Stimulated activated naive CD8-positive, alpha-beta T cell treated with anti-CD3 and anti-CD28 coated beads, Interleukin-15, Interleukin-2, amounts not matched to agents 100 ng/mL and 50 ng/mL, for 24 hours (primary cell): Measurements from ENCODE around the gene OR2C3.
"Not testable (repeated sequence)": the region's sequence is repeated elsewhere in the genome, so short reads cannot be mapped to it uniquely, and the experiment has no call there.

ENCODE experiments used
- H3K27ac Mint-ChIP-seq: one replicate; pipeline ENCODE4 v1.8.0; 2021; ENCODE audit warnings: mild to moderate bottlenecking, mixed read lengths
- H3K27me3 Mint-ChIP-seq: one replicate; pipeline ENCODE4 v1.8.0; 2021; ENCODE audit warnings: mixed read lengths
- H3K36me3 Mint-ChIP-seq: one replicate; pipeline ENCODE4 v1.8.0; 2021; ENCODE audit warnings: low read depth, mixed read lengths
- H3K4me1 Mint-ChIP-seq: one replicate; pipeline ENCODE4 v1.8.0; 2021; ENCODE audit warnings: low read depth, mixed read lengths
- H3K4me3 Mint-ChIP-seq: one replicate; pipeline ENCODE4 v1.8.0; 2021; ENCODE audit warnings: mild to moderate bottlenecking, mixed read lengths
- H3K9me3 Mint-ChIP-seq: one replicate; pipeline ENCODE4 v1.8.0; 2021; ENCODE audit warnings: mixed read lengths

Gene OR2C3

DNA sequence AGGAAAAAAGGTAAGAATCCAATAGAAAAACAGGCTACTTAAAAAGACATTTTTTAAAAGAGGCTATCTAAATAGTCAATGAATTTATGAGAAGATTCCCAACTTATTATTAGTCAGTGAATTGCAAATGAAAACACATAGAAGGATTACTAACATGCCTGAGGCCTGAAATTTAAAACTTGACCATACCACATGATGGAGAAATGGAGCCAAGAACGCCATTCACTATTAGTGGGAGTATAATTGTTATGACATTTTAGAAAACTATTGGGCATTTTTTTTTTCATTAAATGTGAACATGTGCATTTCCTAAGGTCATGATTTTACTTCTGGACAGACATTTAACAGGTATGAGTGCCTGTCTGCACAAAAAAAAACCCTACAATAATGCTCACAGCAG is 53.5 kb downstream of the OR2C3 start:
- Mint-ChIP-seq H3K4me3 (no peak overlapping the region), H3K9me3 (no peaks in the 10 kb centered on the region), H3K27me3 (peaks cover 3% of the 10 kb centered on the region), H3K27ac (no peak overlapping the region), H3K4me1 (no peaks in the 10 kb centered on the region), H3K36me3 (no peaks in the 10 kb centered on the region)

DNA sequence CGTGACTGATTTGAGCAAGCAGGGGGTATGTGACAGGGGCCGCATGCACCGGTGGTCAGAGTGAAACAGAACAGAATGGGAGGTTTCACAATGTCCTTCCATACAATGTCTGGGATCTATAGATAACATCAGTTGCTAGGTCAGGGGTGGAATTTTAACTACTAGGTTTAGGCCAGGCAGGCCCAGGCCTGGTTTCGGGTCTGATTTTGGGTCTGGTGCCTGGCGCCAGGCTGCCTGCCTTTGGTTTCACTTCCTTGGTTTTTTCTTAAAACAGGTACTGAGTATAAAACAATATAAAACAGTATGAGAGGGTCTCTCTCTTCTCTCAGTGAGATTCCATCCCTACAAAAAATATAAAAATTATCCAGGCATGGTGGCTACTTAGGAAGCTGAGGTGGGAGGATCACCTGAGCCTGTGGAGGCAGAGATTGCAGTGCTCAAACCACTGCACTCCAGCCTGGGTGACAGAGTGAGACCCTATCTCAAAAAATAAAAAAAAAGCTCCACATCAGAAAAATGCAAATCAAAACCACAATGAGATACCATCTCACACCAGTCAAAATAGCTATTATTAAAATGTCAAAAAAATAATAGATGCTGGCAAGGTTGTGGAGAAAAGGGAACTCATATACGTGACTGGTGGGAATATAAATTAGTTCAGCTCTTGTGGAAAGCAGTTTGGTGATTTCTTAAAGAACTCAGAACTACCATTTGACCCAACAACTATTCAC is 59.7 kb downstream of the OR2C3 start:
- H3K27me3 Mint-ChIP-seq, H3K4me3 Mint-ChIP-seq, H3K27ac Mint-ChIP-seq, H3K9me3 Mint-ChIP-seq, H3K4me1 Mint-ChIP-seq, H3K36me3 Mint-ChIP-seq: not testable (repeated sequence)

DNA sequence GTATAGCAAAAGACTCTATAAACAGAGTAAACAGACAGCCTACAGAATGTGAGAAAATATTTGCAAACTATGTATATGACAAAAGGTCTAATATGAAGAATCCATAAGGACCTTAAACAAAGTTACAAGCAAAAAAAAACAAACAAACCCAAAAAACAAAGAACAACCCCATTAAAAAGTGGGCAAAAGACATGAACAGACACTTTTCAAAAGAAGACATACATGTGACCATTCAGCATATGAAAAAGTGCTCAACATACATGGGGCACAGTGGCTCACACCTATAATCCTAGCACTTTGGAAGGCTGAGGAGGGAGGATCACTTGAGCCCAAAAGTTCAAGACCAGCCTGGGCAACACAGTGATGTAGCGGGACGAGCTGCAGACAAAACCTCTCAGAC is 60.4 kb downstream of the OR2C3 start:
- no peak overlapping the region for H3K27ac Mint-ChIP-seq
- H3K36me3 Mint-ChIP-seq, result no peaks in the 10 kb centered on the region
- no peaks in the 10 kb centered on the region for H3K4me1 Mint-ChIP-seq
- H3K4me3 Mint-ChIP-seq, result no peak overlapping the region
- peaks cover 5% of the 10 kb centered on the region for H3K27me3 Mint-ChIP-seq
- H3K9me3 Mint-ChIP-seq, result no peaks in the 10 kb centered on the region
